HG03354 (cell line): Measurements from ENCODE around the gene ACTG1.
"Not testable (repeated sequence)": the region's sequence is repeated elsewhere in the genome, so short reads cannot be mapped to it uniquely, and the experiment has no call there.

Experiments used
- ATAC-seq: cut with Tn5 transposase; IDR thresholded peaks from one replicate; pipeline ENCODE4 v1.9.1; 2021; ENCODE audit warnings: mild to moderate bottlenecking; ENCODE audit not compliant: unreplicated experiment, poor library complexity, severe bottlenecking

Gene ACTG1

DNA sequence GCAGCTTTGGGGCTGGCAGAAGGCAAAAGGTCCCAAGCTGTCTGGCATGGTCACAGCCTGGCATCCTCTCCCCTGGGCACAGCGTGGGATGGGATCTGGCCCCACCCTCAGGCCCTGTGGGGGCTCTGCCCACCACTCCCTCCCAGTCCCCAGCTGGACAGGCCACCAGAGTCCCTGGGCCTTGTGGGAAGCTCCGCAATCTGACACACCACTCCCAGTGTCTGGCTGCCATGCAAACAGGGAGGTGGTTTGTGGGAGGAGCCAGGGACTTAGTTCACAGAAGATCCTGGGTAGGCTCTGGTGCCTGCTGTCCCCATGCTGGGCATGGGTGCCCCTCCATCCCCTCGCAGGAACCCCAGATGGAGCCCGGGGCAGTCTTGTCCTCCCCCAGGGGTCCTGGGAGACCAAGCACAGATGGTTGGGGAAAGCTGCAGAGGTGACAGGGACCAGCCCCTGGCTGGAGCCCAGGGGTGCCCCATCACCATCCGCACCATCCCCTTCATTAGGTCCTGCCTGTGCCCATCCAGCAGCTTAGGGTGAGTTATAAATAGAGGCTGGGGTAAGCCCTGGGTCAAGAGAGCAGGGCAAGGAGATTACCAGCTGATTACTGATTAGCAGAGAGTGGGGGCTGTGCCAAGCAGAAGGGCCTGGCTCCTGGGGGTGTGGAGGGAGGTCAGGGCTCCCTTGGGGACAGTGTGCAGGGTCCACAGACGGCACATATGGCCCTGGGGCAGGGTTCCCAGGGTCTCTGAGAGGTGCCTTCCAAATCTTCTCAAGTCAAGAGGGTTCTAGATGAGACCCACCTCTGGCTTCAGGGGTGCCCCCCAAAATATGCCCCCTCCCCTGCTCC lies 21.8 kb upstream of the ACTG1 start:
- ATAC-seq: no peak

DNA sequence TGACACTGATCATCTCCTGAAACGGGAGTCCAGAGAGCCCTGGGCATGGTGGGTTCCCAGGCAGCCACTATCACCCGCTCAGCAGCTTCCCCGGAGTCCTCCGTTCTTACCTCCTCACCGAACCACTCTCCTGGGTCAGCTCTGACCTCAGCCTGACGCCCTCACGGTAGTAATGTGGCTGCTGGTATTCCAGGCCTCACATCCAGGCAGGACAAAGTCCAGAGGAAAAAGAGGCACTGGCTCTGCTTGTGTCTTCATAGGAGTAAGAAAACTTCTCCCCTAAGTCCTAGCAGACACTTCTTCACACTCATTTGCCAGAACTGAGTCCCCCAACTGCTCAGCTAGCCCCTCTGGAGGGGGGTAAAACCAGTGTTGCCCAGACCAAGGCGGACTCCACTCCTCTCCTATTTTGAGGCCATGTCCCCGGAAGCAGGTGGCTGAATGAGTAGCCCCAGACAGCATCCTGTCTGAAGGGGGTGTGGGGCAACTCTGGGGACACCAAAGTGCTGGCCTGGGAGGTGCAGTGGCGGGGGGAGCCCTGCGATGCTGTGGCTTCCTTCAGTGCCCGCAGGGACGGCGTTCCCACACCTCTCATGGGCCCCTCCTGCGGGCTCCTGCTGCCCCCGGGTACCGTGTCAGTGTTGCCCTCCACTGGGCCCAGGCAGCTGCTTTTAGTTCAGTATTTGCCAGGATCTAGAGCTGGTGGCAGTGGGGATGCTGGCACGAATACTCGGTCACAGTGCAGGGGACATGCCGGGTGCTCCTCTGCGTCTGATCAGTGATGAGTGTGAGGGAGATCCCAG lies 20.9 kb upstream of the ACTG1 start:
- ATAC-seq: no peak

DNA sequence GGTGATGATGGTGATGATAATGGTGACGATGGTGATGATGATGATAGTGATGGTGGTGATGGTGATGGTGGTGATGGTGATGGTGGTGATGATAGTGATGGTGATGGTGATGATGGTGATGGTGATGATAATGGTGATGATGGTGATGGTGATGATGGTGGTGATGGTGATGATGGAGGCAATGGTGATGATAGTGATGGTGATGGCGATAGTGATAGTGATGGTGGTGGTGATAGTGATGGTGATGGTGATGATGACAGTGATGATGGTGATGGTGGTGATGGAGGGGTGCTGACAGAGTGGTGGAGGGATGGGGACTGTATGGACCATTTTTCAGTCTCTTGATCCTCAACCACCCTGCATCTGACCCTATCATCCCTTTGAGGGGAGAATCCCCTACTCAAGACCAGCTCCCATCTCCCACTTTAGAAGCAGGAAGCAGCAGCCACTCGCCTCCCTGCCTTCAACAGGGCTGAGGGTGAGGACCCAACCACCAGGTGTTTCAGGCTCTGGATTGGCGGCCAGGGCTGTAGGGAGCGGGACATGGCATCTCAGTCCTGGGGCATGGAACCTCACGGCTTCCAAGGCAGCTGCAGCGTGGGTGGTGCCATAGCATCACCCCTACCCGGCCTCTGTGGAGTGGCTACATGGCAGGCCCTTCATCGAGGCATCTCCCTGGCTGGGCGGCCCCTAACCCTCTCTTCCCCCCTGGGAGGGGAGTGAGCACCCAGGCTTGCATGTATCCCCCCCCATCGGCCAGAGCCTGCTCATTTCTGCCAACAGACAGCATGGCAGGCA lies 20.1 kb upstream of the ACTG1 start:
- ATAC-seq: no peak

DNA sequence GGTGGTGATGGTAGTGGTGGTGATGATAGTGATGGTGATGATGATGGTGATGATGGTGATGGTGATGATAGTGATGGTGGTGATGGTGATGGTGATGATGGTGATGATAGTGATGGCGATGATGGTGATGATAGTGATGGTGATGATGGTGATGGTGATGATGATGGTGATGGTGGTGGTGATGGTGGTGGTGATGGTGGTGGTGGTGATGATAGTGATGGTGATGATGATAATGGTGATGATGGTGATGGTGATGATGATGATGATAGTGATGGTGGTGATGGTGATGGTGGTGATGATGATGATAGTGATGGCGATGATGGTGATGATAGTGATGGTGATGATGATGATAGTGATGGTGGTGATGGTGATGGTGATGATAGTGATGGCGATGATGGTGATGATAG lies 19.4 kb upstream of the ACTG1 start:
- ATAC-seq: not testable (repeated sequence)

DNA sequence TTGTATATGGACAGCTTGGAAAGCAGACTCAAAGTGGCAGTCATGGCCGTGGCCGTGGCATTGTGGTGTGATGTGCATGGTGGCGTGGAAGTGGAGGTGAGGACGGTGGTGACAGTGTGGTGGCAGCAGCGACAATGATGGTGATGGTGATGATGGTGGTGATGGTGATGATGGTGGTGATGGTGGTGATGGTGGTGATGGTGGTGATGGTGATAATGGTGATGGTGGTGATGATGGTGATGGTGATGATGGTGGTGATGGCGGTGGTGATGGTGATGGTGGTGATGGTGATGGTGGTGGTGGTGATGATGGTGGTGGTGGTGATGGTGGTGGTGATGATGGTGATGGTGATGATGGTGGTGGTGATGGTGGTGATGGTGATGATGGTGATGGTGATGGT lies 18.4 kb upstream of the ACTG1 start:
- ATAC-seq: not testable (repeated sequence)

DNA sequence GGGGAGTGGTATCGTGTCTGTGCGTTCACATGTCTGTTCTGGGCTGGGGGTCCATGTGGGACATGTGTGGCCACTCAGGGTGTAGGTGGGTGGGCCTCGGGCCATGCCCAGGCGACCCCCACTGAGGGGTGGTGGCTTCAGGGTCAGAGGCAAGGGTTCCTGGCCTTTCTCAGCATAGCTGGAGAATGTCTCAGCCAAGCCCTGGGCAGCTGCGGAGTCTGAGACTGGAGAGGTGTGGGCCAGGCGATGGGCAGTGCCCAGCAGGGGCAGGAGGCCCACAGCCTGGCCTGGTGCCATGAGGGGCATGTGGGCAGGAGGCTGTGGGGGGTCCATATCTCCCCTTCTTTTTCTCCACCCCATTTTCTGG lies 16.8 kb upstream of the ACTG1 start:
- no peak for ATAC-seq

DNA sequence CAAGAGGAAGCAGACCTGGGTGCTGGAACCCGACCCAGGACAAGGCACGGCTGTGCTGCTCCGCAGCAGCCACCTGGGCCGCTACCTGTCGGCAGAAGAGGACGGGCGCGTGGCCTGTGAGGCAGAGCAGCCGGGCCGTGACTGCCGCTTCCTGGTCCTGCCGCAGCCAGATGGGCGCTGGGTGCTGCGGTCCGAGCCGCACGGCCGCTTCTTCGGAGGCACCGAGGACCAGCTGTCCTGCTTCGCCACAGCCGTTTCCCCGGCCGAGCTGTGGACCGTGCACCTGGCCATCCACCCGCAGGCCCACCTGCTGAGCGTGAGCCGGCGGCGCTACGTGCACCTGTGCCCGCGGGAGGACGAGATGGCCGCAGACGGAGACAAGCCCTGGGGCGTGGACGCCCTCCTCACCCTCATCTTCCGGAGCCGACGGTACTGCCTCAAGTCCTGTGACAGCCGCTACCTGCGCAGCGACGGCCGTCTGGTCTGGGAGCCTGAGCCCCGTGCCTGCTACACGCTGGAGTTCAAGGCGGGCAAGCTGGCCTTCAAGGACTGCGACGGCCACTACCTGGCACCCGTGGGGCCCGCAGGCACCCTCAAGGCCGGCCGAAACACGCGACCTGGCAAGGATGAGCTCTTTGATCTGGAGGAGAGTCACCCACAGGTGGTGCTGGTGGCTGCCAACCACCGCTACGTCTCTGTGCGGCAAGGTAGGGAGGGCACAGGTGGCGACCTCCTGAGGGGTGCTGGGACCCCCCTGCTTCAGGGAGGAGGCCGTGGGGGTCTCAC lies 16.2 kb upstream of the ACTG1 start:
- no peak for ATAC-seq

DNA sequence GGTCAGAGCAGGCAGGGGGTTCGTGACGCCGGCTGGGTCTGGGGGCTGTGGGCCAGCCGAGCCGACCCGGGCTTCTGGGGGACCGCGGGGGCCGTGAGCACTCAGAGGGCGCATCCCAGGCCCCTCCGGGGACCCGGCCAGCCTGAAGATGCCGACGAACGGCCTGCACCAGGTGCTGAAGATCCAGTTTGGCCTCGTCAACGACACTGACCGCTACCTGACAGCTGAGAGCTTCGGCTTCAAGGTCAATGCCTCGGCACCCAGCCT lies 15.7 kb upstream of the ACTG1 start:
- ATAC-seq: no peak

DNA sequence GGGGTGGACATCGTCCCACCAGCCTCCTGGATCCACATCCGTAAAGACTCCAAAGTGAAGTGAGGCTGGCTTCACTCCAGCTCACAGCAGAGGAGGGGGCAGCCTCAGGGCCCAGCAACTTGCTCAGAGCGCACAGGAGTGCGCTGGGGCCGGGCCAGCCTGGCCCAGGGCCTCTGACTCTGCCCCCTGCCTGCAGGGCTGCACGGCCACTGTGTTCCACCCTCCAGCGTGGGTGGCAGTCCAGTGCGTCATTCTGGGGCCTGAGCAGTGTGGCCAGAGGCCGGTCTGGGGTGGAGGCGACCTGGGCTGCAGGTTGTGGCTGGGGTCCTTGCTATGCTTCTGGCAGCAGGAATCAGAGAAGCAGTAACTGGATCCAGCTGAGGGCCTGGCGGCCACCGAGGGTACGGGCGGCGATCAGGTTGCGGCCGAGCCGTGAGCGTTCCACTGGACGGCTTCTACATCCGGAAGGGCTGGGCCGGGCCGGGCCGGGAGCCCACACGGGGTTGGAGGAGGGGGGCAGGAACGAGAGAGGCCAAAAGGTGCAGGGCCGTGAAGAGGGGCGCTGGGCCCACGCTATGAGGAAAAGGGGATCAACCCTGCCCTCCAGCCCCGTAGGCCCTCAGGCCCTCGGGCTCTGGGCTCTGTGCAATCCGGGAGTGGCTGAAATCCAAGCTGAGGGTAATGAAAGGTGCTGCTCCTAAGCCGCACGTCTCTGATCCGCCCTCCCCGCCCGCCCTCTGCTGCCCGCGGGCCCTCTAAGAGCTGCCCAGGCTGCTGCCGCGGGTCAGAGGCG lies 15.2 kb upstream of the ACTG1 start, which contains the start of gene FSCN2:
Gene FSCN2, plus strand, starts transcription at position 787 of the 793 bp plus-strand sequence. CDS start 155 bp downstream, outside the sequence.
- ATAC-seq: no peak

DNA sequence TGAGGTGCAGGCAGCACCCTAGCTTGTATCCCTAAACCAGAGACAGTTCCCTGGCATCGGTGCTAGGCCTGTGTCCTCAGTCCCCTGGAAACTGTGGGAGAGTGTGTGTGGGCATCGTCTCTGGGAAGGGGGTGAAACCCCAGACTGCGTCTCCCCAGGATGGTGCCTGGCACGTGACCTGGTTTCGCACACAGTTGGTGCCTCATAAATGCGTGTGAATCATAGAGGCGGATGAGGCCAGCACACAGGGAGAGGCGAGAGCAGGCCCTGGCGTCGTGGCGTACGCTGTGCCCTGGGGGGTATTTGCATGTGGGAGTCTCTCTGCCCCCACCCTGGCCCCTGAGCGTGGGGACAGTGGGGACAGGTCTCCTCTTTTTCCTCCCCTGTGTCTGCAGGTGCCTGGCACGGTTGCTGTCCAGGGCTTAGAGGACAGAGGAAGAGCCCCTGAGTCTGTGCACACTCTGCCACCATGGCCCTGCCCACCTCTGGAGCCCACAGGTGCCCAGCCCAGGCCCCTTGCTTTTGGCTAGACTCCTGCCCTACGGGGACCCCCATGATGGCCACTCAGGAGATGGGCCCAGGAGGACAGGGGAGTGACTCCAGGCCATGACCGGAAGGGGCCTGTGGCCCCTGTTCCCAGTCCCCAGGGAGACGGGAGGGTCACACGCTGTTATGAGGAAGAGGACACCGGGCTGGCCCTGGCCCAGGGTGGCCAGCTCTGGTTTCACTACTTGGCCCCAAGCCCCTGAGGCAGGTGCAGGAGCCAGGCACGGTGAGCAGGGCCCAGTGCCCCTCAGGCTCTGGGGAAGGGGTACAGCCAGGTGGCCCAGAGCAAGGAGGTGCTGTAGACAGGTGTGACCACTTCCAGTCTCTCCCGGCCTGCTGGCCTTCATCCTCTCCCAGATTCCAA lies 14.3 kb upstream of the ACTG1 start:
- no peak for ATAC-seq

DNA sequence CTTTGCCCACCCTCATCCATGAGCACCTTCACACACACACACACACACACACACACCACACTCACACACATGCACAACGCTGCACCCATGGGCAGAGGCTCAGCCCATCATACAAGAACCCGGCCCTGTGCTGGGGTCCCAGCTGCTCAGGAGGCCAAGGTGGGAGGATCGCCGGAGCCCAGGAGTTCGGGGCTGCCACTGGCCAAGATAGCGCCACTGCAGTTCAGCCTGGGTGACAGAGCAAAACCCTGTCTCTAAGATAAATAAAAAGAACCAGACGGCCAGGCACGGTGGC lies 12.2 kb upstream of the ACTG1 start:
- no peak for ATAC-seq

DNA sequence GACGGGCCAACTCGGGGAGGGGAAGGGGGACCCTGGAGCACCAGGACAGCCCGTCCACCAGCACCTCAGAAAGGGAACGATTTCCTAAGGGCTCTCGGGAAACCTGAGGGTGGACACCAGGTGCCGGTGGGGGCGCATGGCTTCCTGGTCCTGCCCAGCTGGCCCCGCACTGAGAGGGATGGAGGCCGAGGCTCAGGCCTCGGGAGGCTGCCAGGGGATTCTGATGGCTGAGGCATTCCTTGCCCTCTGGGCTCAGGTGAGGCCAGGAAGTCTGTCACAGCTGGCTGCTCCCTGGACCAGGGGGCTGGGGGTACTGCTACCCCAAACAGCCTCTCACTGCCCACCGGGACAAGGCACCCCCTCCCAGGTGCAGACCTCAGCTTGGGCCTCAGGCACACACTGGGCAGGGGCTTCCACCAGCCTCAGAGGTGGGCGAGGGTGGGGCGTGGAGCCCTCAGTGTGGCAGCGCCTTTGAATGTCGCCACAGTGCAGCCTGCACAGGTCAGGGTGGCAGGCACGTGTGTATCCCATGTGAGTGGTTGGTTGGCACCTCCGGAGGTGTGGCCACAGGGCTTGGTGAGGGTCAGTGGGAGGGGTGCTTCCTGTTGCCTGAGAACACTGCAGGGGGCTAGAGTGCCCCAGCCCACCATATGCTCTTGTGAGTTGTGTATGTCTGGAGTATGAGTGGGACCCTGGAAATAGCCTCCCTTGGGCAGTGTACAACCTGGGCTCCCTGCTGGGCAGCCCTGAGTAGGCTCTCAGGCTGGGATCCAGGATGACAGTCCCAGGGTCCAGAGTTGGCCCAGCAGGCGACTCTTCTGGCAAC lies 11.7 kb upstream of the ACTG1 start:
- ATAC-seq: no peak

DNA sequence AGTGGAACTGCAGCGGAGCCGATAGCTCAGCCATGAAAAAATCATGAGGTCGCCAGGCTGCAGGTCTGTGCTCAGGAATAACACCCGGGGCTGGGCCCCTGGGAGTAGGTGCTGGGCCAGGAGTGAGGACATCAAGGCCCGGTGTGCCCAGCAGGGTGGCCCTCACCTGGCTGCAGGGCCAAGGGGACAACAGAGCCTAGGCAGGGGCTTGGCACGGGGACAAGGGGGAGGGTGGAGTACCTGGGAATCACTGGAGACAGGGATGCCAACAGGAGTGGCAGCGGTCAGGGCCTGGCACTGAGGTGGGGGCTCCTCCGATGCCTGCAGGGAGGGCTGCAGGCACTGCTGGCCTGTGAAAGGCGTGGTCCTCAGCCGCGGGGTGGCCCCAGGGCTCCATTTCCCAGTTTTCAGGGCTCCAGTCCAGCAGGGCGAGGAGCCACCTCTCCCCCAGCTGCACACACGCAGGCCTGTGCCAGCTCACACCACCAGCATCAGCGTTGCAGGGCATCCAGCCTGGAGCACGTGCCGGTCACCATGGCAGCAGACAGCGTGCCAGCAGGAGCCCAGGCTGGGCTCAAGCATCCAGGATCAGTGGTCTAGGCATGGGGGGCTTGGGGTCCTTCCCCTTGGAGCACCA lies 10.9 kb upstream of the ACTG1 start:
- no peak for ATAC-seq

DNA sequence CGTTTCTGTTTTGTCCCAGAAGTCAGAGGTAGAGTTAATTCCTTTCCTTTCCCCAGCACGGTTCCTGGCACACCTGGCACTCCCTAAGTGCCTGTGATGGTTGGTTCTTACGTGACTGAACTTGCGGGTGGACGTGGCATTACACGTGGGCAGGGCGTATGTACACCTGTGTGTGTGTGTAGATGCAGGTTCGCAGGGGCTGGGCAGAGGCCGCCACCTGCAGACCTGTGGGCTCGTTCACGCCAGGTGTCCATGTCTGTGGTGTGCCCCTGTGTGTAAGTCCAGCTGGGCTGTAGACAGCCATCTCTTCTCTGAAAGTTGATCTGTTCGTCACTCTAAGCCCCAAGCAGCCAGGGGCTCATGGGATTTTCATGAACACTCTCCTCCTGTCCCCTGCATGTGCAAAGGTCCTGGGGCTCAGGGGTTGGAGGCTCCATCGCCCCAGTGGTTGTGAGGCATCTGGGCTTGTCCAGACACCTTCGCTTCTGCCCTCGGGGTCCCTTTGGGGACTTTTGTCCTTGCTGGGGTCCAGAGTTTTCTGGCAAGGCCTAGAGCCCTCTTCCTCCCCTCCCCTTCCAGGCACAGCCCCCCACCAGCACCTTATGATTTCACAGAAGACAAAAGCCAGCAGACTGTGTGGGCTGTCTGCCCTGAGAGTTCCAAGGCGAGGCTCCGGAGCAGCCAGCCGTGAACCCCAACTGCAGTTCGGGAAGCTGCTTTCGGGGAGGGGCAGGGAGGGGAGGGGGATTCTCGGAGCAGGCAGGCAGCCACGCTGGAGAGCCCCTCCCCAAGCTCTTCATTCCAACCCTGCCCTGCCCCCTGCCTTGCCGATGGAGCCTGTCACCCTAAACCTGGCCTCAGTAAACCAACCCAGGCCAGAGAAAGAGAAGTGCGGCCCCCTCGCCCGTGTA lies 10.1 kb upstream of the ACTG1 start:
- no peak for ATAC-seq

DNA sequence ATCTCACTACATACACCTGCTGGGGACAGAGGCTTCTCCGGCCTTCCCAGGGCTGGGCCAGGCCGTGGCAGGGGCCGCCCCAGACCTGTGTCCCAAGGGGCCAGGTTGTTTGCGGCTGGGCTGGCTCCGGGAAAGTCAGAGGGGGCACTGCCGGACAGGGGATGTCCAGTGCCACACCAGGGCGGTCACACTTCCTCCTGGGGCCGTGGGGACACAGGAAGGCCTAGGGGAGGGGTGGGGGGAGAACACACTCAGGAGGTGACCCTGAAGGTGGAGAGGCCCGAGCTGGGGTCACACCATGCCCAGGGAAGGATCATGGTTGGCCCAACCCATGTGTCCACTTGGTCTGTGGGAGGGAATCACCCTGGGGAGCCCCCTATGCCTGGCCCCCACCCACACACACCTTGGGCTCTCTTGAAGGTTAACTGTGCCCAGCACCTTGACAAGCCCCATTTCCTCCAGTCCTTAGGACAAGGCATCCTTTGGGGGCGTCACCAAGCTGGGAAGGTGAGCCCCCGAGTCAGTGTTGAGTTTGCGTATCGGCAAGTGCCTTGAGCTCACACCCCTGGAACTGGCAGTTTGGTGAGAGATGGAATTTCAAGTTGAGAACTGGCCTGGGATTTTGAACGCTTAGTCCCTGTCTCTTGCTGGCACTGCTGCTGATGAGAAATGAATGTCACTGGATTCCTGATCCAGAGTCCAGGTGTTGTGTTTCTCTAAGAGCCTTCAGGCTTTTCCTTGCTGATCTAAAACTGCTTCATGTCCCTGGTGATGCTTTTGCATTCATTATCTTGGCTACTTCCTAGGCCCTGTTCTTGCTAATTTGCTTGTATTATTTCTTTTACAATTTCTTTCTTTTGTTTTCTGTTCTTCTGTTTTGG lies 7.7 kb upstream of the ACTG1 start:
- no peak for ATAC-seq
